IMR-90 (cell line): ENCODE measurements around the gene MEGF11. TPM values are rescaled to one million over a fixed set of nuclear protein-coding genes. Genes with fewer than 3 reads are reported as not detected.

Experiments
- ATAC-seq: fragments of 200-7000 bp; cut with Tn5 transposase; 2 replicates; pipeline ENCODE4 v1.9.1; 2020; ENCODE audit warnings: low read depth, mild to moderate bottlenecking, moderate library complexity
- BruUV-seq: library from RNA; stranded (reverse); fragments of 400-500 nt; replicated peaks from 2 replicates; lab custom pipeline; 2021; lab: Mats Ljungman, UMichigan
- CTCF ChIA-PET: fragments of 300-600 bp; formaldehyde crosslinking; extraction: SDS; loops from one replicate; lab custom pipeline; 2021; ENCODE audit warnings: antibody characterized with exemption; lab: Yijun Ruan, JAX
- POLR2A ChIA-PET: fragments of 300-600 bp; sonication (Branson Sonifier 250); formaldehyde crosslinking; loops from one replicate; lab custom pipeline; 2022; ENCODE audit warnings: antibody characterized with exemption; ENCODE audit not compliant: unreplicated experiment; lab: Charles Lee
- DNase-seq: peaks from one replicate; pipeline ENCODE4 v3.0.0; 2013
- H2AFZ ChIP-seq: replicated peaks from 2 replicates; pipeline ENCODE3; 2013; ENCODE audit warnings: low read length, mild to moderate bottlenecking; ENCODE audit not compliant: poor library complexity
- H2AK5ac ChIP-seq: 2 replicates; pipeline ENCODE4 v1.6.1; 2013; ENCODE audit warnings: low read depth, low read length, inconsistent platforms
- H2AK9ac ChIP-seq: replicated peaks from 2 replicates; pipeline ENCODE3; 2013; ENCODE audit warnings: mild to moderate bottlenecking, low read depth, low read length, moderate library complexity; ENCODE audit not compliant: poor library complexity
- H2BK120ac ChIP-seq: 2 replicates; pipeline ENCODE4 v1.6.1; 2013; ENCODE audit warnings: low read depth, low read length, inconsistent platforms
- H2BK15ac ChIP-seq: 3 replicates; pipeline ENCODE4 v1.6.1; 2013; ENCODE audit warnings: low read depth, low read length, inconsistent platforms
- H2BK20ac ChIP-seq: 2 replicates; pipeline ENCODE4 v1.6.1; 2013; ENCODE audit warnings: low read depth, mild to moderate bottlenecking, inconsistent platforms, low read length, moderate library complexity
- H2BK5ac ChIP-seq: 2 replicates; pipeline ENCODE4 v1.6.1; 2013; ENCODE audit warnings: mild to moderate bottlenecking, low read depth, low read length, inconsistent platforms; ENCODE audit not compliant: poor library complexity, severe bottlenecking
- H3K14ac ChIP-seq: replicated peaks from 2 replicates; pipeline ENCODE4 v1.6.1; 2013; ENCODE audit warnings: low read depth, low read length, inconsistent platforms
- H3K18ac ChIP-seq: 2 replicates; pipeline ENCODE4 v1.6.1; 2013; ENCODE audit warnings: low read depth, low read length, control low read depth
- H3K23ac ChIP-seq: 2 replicates; pipeline ENCODE4 v1.6.1; 2013; ENCODE audit warnings: low read depth, low read length, inconsistent platforms
- H3K27ac ChIP-seq: 2 replicates; pipeline ENCODE4 v1.5.1; 2013; ENCODE audit warnings: mild to moderate bottlenecking, control low read depth, low read length; ENCODE audit not compliant: insufficient read depth
- H3K27me3 ChIP-seq: 2 replicates; pipeline ENCODE4 v1.6.1; 2013; ENCODE audit warnings: low read length; ENCODE audit not compliant: control insufficient read depth, insufficient read depth
- H3K36me3 ChIP-seq: 2 replicates; pipeline ENCODE4 v1.6.1; 2013; ENCODE audit warnings: low read length, mixed read lengths; ENCODE audit not compliant: control insufficient read depth, insufficient read depth
- H3K4ac ChIP-seq: 2 replicates; pipeline ENCODE4 v1.6.1; 2013; ENCODE audit warnings: low read depth, low read length, inconsistent platforms
- H3K4me1 ChIP-seq: 2 replicates; pipeline ENCODE4 v1.6.1; 2013; ENCODE audit warnings: low read length, mixed read lengths; ENCODE audit not compliant: control insufficient read depth, insufficient read depth
- H3K4me2 ChIP-seq: 2 replicates; pipeline ENCODE4 v1.6.1; 2013; ENCODE audit warnings: low read depth, mild to moderate bottlenecking, control low read depth, low read length, moderate library complexity
- H3K4me3 ChIP-seq: 2 replicates; pipeline ENCODE4 v1.5.1; 2013; ENCODE audit warnings: low read depth, mild to moderate bottlenecking, control low read depth, low read length, moderate library complexity; ENCODE audit not compliant: insufficient read depth
- H3K56ac ChIP-seq: 2 replicates; pipeline ENCODE4 v1.6.1; 2013; ENCODE audit warnings: low read length, inconsistent platforms; ENCODE audit not compliant: insufficient read depth; ENCODE audit errors: extremely low read depth
- H3K79me1 ChIP-seq, 2 experiments: 2 replicates each; pipeline ENCODE4 v1.6.1; 2013; ENCODE audit warnings: low read length in 2 of 2, inconsistent platforms in 1 of 2, low read depth in 1 of 2
- H3K9ac ChIP-seq: 2 replicates; pipeline ENCODE4 v1.6.1; 2013; ENCODE audit warnings: low read depth, low read length, control low read depth
- H3K9me1 ChIP-seq: 2 replicates; pipeline ENCODE4 v1.6.1; 2013; ENCODE audit warnings: low read length, inconsistent platforms; ENCODE audit not compliant: insufficient read depth
- H3K9me3 ChIP-seq: 2 replicates; pipeline ENCODE4 v1.6.1; 2013; ENCODE audit warnings: low read length; ENCODE audit not compliant: control insufficient read depth, insufficient read depth
- H4K20me1 ChIP-seq: 2 replicates; pipeline ENCODE4 v1.6.1; 2013; ENCODE audit warnings: low read length, inconsistent platforms; ENCODE audit not compliant: insufficient read depth
- H4K5ac ChIP-seq: 2 replicates; pipeline ENCODE4 v1.6.1; 2013; ENCODE audit warnings: mild to moderate bottlenecking, low read depth, low read length, control low read depth
- H4K8ac ChIP-seq, 2 experiments: 2 replicates each; pipeline ENCODE4 v1.6.1; 2013; ENCODE audit warnings: low read depth in 2 of 2, low read length in 2 of 2, control low read depth in 1 of 2, inconsistent platforms in 1 of 2
- H4K91ac ChIP-seq: 2 replicates; pipeline ENCODE4 v1.6.1; 2013; ENCODE audit warnings: low read depth, low read length, inconsistent platforms; ENCODE audit not compliant: insufficient read depth
- CHD1 ChIP-seq: IDR thresholded peaks from 2 replicates; pipeline ENCODE4 v1.6.1; 2012; ENCODE audit warnings: low read depth, low read length, improper control_type of control experiment
- ELK1 ChIP-seq: fragments of 150-350 bp; IDR thresholded peaks from 2 replicates; pipeline ENCODE4 v1.6.1; 2016; ENCODE audit warnings: low read depth, mild to moderate bottlenecking, low read length, moderate library complexity, borderline replicate concordance
- MXI1 ChIP-seq: IDR thresholded peaks from 2 replicates; pipeline ENCODE4 v1.6.1; 2012; ENCODE audit warnings: low read depth, mild to moderate bottlenecking, low read length, moderate library complexity, borderline replicate concordance
- RAD21 ChIP-seq: IDR thresholded peaks from 2 replicates; pipeline ENCODE4 v1.6.1; 2012; ENCODE audit warnings: low read length, improper control_type of control experiment
- RCOR1 ChIP-seq: IDR thresholded peaks from 2 replicates; pipeline ENCODE4 v1.6.1; 2012; ENCODE audit warnings: mild to moderate bottlenecking, low read length, improper control_type of control experiment; ENCODE audit not compliant: insufficient replicate concordance
- RFX5 ChIP-seq: IDR thresholded peaks from 2 replicates; pipeline ENCODE4 v1.8.0; 2012; ENCODE audit warnings: low read depth, mild to moderate bottlenecking, low read length, moderate library complexity
- SMC3 ChIP-seq: fragments of 150-350 bp; IDR thresholded peaks from 2 replicates; pipeline ENCODE4 v1.6.1; 2016; ENCODE audit warnings: low read depth, mild to moderate bottlenecking, antibody characterized with exemption, low read length, moderate library complexity
- WGBS, 2 experiments: methylation state at CpG; one replicate each; pipeline versions ENCODE4 v1.1.5 to v1.1.7; 2013; ENCODE audit warnings: missing lambda C conversion rate in 2 of 2; ENCODE audit not compliant: insufficient read length in 1 of 2; ENCODE audit errors: extremely low coverage in 2 of 2; 5-methylcytosine and 5-hydroxymethylcytosine counted together
- dilution Hi-C: fragments of 300-500 bp; cut with HindIII; formaldehyde crosslinking; loops from one replicate; pipeline ENCODE4 v1.14.3; 2018; ENCODE audit warnings: low sequenced_read_pairs; ENCODE audit not compliant: unreplicated experiment
- in situ Hi-C: fragments of 300-500 bp; cut with MboI; formaldehyde crosslinking; loops from 3 replicates; pipeline ENCODE4 v1.14.3; 2019; ENCODE audit warnings: low sequenced_read_pairs, inconsistent platforms, mixed read lengths
- intact Hi-C: fragments of 100-400 bp; cut with micrococcal nuclease; formaldehyde crosslinking; loops from 2 replicates; pipeline ENCODE4 v1.10.0; 2022
- polyA plus RNA-seq, 3 experiments: library from polyadenylated mRNA; depleted of rRNA; stranded (reverse); fragments of >200 nt; gene quantifications; 2 replicates each; pipeline ENCODE4 v1.2.3, GENCODE V29; 2012; ENCODE audit warnings: low replicate concordance in 1 of 3
- total RNA-seq: library from RNA; depleted of rRNA; stranded (reverse); fragments of >200 nt; gene quantifications from 2 replicates; pipeline ENCODE4 v1.2.3, GENCODE V29; 2012
- TF ChIP-seq, protein P1 (sequence below): fragments of 150-350 bp; IDR thresholded peaks from 2 replicates; pipeline ENCODE4 v1.6.1; 2017; ENCODE audit warnings: mild to moderate bottlenecking, antibody characterized with exemption, low read length, low read depth

MEGF11 gene
- total and polyA plus RNA-seq, 2 of the 4 experiments (the other 2 are of a cell fraction): not detected

DNA sequence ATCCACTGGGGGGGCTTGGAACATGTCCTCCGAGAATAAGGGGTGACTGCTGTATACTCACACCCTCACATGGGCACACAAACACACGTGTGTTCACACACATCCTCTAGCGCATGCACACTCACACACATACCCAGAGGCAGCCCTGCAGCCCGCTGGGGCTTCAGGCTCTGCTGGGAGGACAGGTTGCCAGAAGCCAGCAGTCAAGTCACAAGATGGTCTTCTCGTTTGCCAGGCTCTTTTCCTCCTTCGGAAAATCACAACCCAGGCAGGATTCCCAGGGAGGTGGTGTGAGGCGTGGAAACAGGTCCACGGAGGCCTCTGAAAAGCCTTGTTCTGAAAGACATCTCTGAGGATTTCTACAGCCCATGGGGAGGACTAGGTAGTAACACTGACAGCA, 26.8 kb downstream of the MEGF11 start:
- Histone ChIP-seq H3K23ac (no peak overlapping the region), H3K9me3 (no peaks in the 10 kb centered on the region), H3K14ac (no peak overlapping the region), H3K79me1 (no peaks in the 10 kb centered on the region), H4K5ac (no peak overlapping the region), H4K20me1 (no peaks in the 10 kb centered on the region), H2AFZ (no peak overlapping the region), H3K9me1 (no peaks in the 10 kb centered on the region), H2BK5ac (no peak overlapping the region), H3K18ac (no peak overlapping the region), H3K4me1 (no peaks in the 10 kb centered on the region), H3K27me3 (peaks cover 44% of the 10 kb centered on the region), H4K91ac (no peak overlapping the region), H3K56ac (no peak overlapping the region), H2BK20ac (no peak overlapping the region), H2BK15ac (no peak overlapping the region), H2AK9ac (no peak overlapping the region), H3K27ac (no peak overlapping the region), H3K4me2 (no peak overlapping the region), H3K36me3 (no peaks in the 10 kb centered on the region), H3K9ac (no peak overlapping the region), H2AK5ac (no peak overlapping the region), H4K8ac (no peak overlapping the region), H3K4me3 (no peak overlapping the region), H3K4ac (no peak overlapping the region), H2BK120ac (no peak overlapping the region)
- in situ Hi-C loops: no loop called here
- dilution Hi-C loops: no loop called here
- BruUV-seq: no TSS peak
- TF ChIP-seq SMC3 (no peak), RFX5 (no peak), RAD21 (no peak), ELK1 (no peak), MXI1 (no peak), RCOR1 (no peak), CHD1 (no peak)
- TF ChIP-seq, protein P1, sequence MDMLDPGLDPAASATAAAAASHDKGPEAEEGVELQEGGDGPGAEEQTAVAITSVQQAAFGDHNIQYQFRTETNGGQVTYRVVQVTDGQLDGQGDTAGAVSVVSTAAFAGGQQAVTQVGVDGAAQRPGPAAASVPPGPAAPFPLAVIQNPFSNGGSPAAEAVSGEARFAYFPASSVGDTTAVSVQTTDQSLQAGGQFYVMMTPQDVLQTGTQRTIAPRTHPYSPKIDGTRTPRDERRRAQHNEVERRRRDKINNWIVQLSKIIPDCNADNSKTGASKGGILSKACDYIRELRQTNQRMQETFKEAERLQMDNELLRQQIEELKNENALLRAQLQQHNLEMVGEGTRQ: no peak
- 60% methylated on average over 2 of the region's 8 CpGs; no CpG with 5 or more reads in 1 of the 2 experiments for WGBS, 2 experiments
- CTCF ChIA-PET: no interaction called here
- POLR2A ChIA-PET: no interaction called here
- DNase-seq (no peak), ATAC-seq (no peak)
- intact Hi-C loops: no loop called here
